Activated CD8-positive, alpha-beta T cell treated with anti-CD3 and anti-CD28 coated beads for 36 hours (primary cell): ENCODE measurements around the gene TREX2. TPM values are rescaled to one million over a fixed set of nuclear protein-coding genes. Genes with fewer than 3 reads are reported as not detected.
A peak's percentile ranks its signal among the peaks of the same experiment; 100 is the strongest.

Source experiments
- ATAC-seq: fragments of 200-7000 bp; cut with Tn5 transposase; one replicate; pipeline ENCODE4 v1.10.0; 2021; ENCODE audit warnings: mild to moderate bottlenecking, moderate library complexity
- CTCF ChIA-PET: fragments of 350-600 bp; sonication (Branson Sonifier 250); formaldehyde crosslinking; loops from one replicate; lab custom pipeline; 2021; ENCODE audit warnings: antibody characterized with exemption; lab: Charles Lee
- POLR2A ChIA-PET: fragments of 350-600 bp; sonication (Branson Sonifier 250); formaldehyde crosslinking; loops from one replicate; lab custom pipeline; 2021; ENCODE audit warnings: antibody characterized with exemption; lab: Charles Lee
- DNase-seq: peaks from one replicate; pipeline ENCODE4 v3.0.0-alpha.2; 2020
- H3K27ac Mint-ChIP-seq: one replicate; pipeline ENCODE4 v1.8.0; 2021; ENCODE audit warnings: mild to moderate bottlenecking, mixed read lengths
- H3K27me3 Mint-ChIP-seq: one replicate; pipeline ENCODE4 v1.8.0; 2021; ENCODE audit warnings: mixed read lengths
- H3K36me3 Mint-ChIP-seq: one replicate; pipeline ENCODE4 v1.8.0; 2021; ENCODE audit warnings: low read depth, mixed read lengths
- H3K4me1 Mint-ChIP-seq: one replicate; pipeline ENCODE4 v1.8.0; 2021; ENCODE audit warnings: low read depth, mixed read lengths
- H3K4me3 Mint-ChIP-seq: one replicate; pipeline ENCODE4 v1.8.0; 2021; ENCODE audit warnings: mild to moderate bottlenecking, moderate library complexity, mixed read lengths
- H3K9me3 Mint-ChIP-seq: one replicate; pipeline ENCODE4 v1.8.0; 2021; ENCODE audit warnings: mixed read lengths
- CTCF ChIP-seq: fragments of 200-600 bp; IDR thresholded peaks from one replicate; pipeline ENCODE4 v1.8.0; 2022; ENCODE audit warnings: antibody characterized with exemption, mild to moderate bottlenecking
- intact Hi-C: fragments of 100-400 bp; cut with micrococcal nuclease; formaldehyde crosslinking; loops from one replicate; pipeline ENCODE4 v1.10.0; 2022
- total RNA-seq, 2 experiments: library from RNA; stranded (reverse); gene quantifications; one replicate each; pipeline ENCODE4 v1.2.3, GENCODE V29; 2021

Gene TREX2
- total RNA-seq, 2 experiments from 2014 or later, result 0.78 to 1.4 TPM

GRCh38 chrX:153471663-153472280 lies 25.9 kb upstream of the TREX2 start:
- no peak overlapping the region for H3K4me3 Mint-ChIP-seq
- H3K9me3 Mint-ChIP-seq, result no peaks in the 10 kb centered on the region
- H3K27me3 Mint-ChIP-seq, result no peaks in the 10 kb centered on the region
- peaks cover 17% of the 10 kb centered on the region for H3K4me1 Mint-ChIP-seq
- no peak overlapping the region for H3K27ac Mint-ChIP-seq
- TF ChIP-seq CTCF, result no peak
- ATAC-seq (no peak), DNase-seq (no peak)
- POLR2A ChIA-PET, result no interaction called here
- H3K36me3 Mint-ChIP-seq, result peaks cover 3% of the 10 kb centered on the region
- intact Hi-C loops, result loop anchor here (5.0 kb wide), 1 partner anchor 36 kb away; no protein-coding TSS in a partner anchor
- CTCF ChIA-PET, result interaction anchor here (0.7 to 4.2 kb wide), 6 partner anchors 10 to 514 kb away, joined by 3 to 43 read pairs (median 6); no protein-coding TSS in a partner anchor

GRCh38 chrX:153470411-153471363 lies 24.8 kb upstream of the TREX2 start, which contains the start of gene HAUS7:
Gene HAUS7 (minus strand): TSS chrX:153470576. CDS start chrX:153470557, 19 bp downstream.
- no peaks in the 10 kb centered on the region for H3K9me3 Mint-ChIP-seq
- DNase-seq (peak; percentile 89), ATAC-seq (peak; percentile 88)
- H3K4me1 Mint-ChIP-seq, result peaks cover 17% of the 10 kb centered on the region
- POLR2A ChIA-PET, result interaction anchor here (0.7 kb wide), 1 partner anchor 10 kb away, joined by 3 read pairs; no protein-coding TSS in a partner anchor
- H3K27ac Mint-ChIP-seq, result peak within 1 kb of the TSS; percentile 78
- H3K27me3 Mint-ChIP-seq, result no peaks in the 10 kb centered on the region
- H3K36me3 Mint-ChIP-seq, result peaks cover 3% of the 10 kb centered on the region
- peak within 1 kb of the TSS; percentile 81 for H3K4me3 Mint-ChIP-seq
- CTCF ChIA-PET, result interaction anchor here (0.6 to 4.2 kb wide), 10 partner anchors 9 to 529 kb away, joined by 3 to 43 read pairs (median 4); no protein-coding TSS in a partner anchor
- peak; percentile 33 for TF ChIP-seq CTCF
- intact Hi-C loops, result loop anchor here (5.0 kb wide), 1 partner anchor 37 kb away; no protein-coding TSS in a partner anchor

- H3K36me3 Mint-ChIP-seq, result peaks cover 3% of the 10 kb centered on the region
- H3K27me3 Mint-ChIP-seq, result no peaks in the 10 kb centered on the region
- intact Hi-C loops, result loop anchor here (5.0 kb wide), 1 partner anchor 37 kb away; no protein-coding TSS in a partner anchor
- H3K4me1 Mint-ChIP-seq, result peaks cover 13% of the 10 kb centered on the region
- H3K27ac Mint-ChIP-seq, result peak overlapping the region; percentile 78
- H3K9me3 Mint-ChIP-seq, result no peaks in the 10 kb centered on the region
- DNase-seq, result peak; percentile 48
- ATAC-seq, result peak; percentile 12
- POLR2A ChIA-PET, result interaction anchor here (0.7 kb wide), 1 partner anchor 10 kb away, joined by 3 read pairs; no protein-coding TSS in a partner anchor
- peak overlapping the region; percentile 81 for H3K4me3 Mint-ChIP-seq
- CTCF ChIA-PET, result interaction anchor here (0.6 to 4.2 kb wide), 8 partner anchors 12 to 528 kb away, joined by 3 to 43 read pairs (median 4); no protein-coding TSS in a partner anchor
- TF ChIP-seq CTCF, result peak; percentile 29
Observed at GRCh38 chrX:153469811-153470410, 24.1 kb upstream of the TREX2 start.

- ATAC-seq (no peak), DNase-seq (no peak)
- Mint-ChIP-seq H3K4me3 (no peak overlapping the region), H3K9me3 (no peaks in the 10 kb centered on the region), H3K36me3 (peaks cover 3% of the 10 kb centered on the region), H3K27me3 (no peaks in the 10 kb centered on the region), H3K27ac (no peak overlapping the region), H3K4me1 (peaks cover 9% of the 10 kb centered on the region)
- ChIA-PET POLR2A (interaction anchor here (0.9 kb wide), 1 partner anchor 11 kb away, joined by 3 read pairs; no protein-coding TSS in a partner anchor), CTCF (no interaction called here)
- intact Hi-C loops, result no loop called here
- no peak for TF ChIP-seq CTCF
Observed at GRCh38 chrX:153468008-153468580, 22.2 kb upstream of the TREX2 start.
